CD14-positive monocyte (primary cell): ENCODE results near the gene RXRG. TPM values are rescaled to one million over a fixed set of nuclear protein-coding genes. Genes with fewer than 3 reads are reported as not detected.

Experiments used
- DNase-seq, 3 donors: peaks; one replicate each; pipeline ENCODE4 v3.0.0-alpha.2; 2011 to 2022
- H2AFZ ChIP-seq: 2 replicates; pipeline ENCODE4 v1.6.0; 2012; ENCODE audit warnings: mild to moderate bottlenecking, low read depth, low read length, inconsistent platforms; ENCODE audit not compliant: insufficient read depth, poor library complexity, severe bottlenecking
- H3K27ac ChIP-seq, 2 donors: 1 replicate in 1 of 2; 2 replicates in 1 of 2; pipeline ENCODE4 v1.5.1; 2012 to 2013; ENCODE audit warnings: low read length in 2 of 2, control low read depth in 1 of 2, inconsistent platforms in 1 of 2, low read depth in 1 of 2, mild to moderate bottlenecking in 1 of 2
- H3K27me3 ChIP-seq, 2 donors: one replicate each; pipeline versions ENCODE4 v1.6.0 to v1.6.1; 2011 to 2013; ENCODE audit warnings: low read length in 2 of 2; ENCODE audit not compliant: control insufficient read depth in 2 of 2, insufficient read depth in 2 of 2
- H3K36me3 ChIP-seq, 2 donors: replicated peaks in 1 of 2; 1 replicate in 1 of 2; 2 replicates in 1 of 2; pipeline versions ENCODE4 v1.5.1 to v1.6.1; 2012 to 2013; ENCODE audit warnings: low read length in 2 of 2, control low read depth in 1 of 2, inconsistent platforms in 1 of 2, mild to moderate bottlenecking in 1 of 2; ENCODE audit not compliant: insufficient read depth in 2 of 2, control insufficient read depth in 1 of 2
- H3K4me1 ChIP-seq, 2 donors: 1 replicate in 1 of 2; 2 replicates in 1 of 2; pipeline versions ENCODE4 v1.5.1 to v1.6.1; 2012 to 2013; ENCODE audit warnings: low read length in 2 of 2, control low read depth in 1 of 2, inconsistent platforms in 1 of 2, mild to moderate bottlenecking in 1 of 2, moderate library complexity in 1 of 2; ENCODE audit not compliant: insufficient read depth in 2 of 2, control insufficient read depth in 1 of 2
- H3K4me2 ChIP-seq: replicated peaks from 2 replicates; pipeline ENCODE3; 2012; ENCODE audit warnings: low read length, moderate library complexity, mild to moderate bottlenecking; ENCODE audit not compliant: poor library complexity, severe bottlenecking; ENCODE audit errors: extremely low read depth
- H3K4me3 ChIP-seq, 3 experiments: fragments of 200-600 bp in 1 of 3; sonication (generic) in 1 of 3; replicated peaks in 1 of 3; 1 replicate in 2 of 3; 2 replicates in 1 of 3; pipeline ENCODE4 v1.5.1; 2011 to 2013; ENCODE audit warnings: low read length in 3 of 3, mild to moderate bottlenecking in 3 of 3, control low read depth in 2 of 3, low read depth in 2 of 3, inconsistent platforms in 1 of 3, moderate library complexity in 1 of 3
- H3K79me2 ChIP-seq: 2 replicates; pipeline ENCODE4 v1.6.0; 2012; ENCODE audit warnings: mild to moderate bottlenecking, control low read depth, inconsistent platforms, low read length, moderate library complexity; ENCODE audit not compliant: insufficient read depth
- H3K9ac ChIP-seq: 2 replicates; pipeline ENCODE4 v1.6.0; 2017; ENCODE audit warnings: low read length, mild to moderate bottlenecking; ENCODE audit not compliant: insufficient read depth, poor library complexity, severe bottlenecking
- H3K9me3 ChIP-seq, 2 donors: replicated peaks in 1 of 2; 1 replicate in 1 of 2; 2 replicates in 1 of 2; pipeline versions ENCODE4 v1.5.1 to v1.6.1; 2012 to 2013; ENCODE audit warnings: low read length in 2 of 2, control low read depth in 1 of 2; ENCODE audit not compliant: control insufficient read depth in 1 of 2, insufficient read depth in 1 of 2
- H4K20me1 ChIP-seq: 2 replicates; pipeline ENCODE4 v1.6.0; 2012; ENCODE audit warnings: mild to moderate bottlenecking, low read length, control low read depth, moderate library complexity; ENCODE audit not compliant: insufficient read depth
- H3K27ac Mint-ChIP-seq, 7 donors: one replicate each; pipeline ENCODE4 v1.8.0; 2020; ENCODE audit warnings: mild to moderate bottlenecking in 7 of 7, mixed read lengths in 7 of 7, moderate library complexity in 6 of 7, inconsistent platforms in 2 of 7
- H3K27me3 Mint-ChIP-seq, 3 donors: one replicate each; pipeline ENCODE4 v1.8.0; 2021 to 2022; ENCODE audit warnings: low read depth in 3 of 3, mild to moderate bottlenecking in 3 of 3, mixed read lengths in 3 of 3, moderate library complexity in 3 of 3, inconsistent platforms in 1 of 3
- H3K36me3 Mint-ChIP-seq, 2 donors: one replicate each; pipeline ENCODE4 v1.8.0; 2020; ENCODE audit warnings: mixed read lengths in 2 of 2, inconsistent platforms in 1 of 2, mild to moderate bottlenecking in 1 of 2
- H3K4me1 Mint-ChIP-seq: one replicate; pipeline ENCODE4 v1.8.0; 2020; ENCODE audit warnings: mild to moderate bottlenecking, mixed read lengths
- H3K4me3 Mint-ChIP-seq, 2 donors: one replicate each; pipeline ENCODE4 v1.8.0; 2020; ENCODE audit warnings: mild to moderate bottlenecking in 2 of 2, mixed read lengths in 2 of 2, moderate library complexity in 1 of 2
- H3K9me3 Mint-ChIP-seq, 7 donors: one replicate each; pipeline ENCODE4 v1.8.0; 2020 to 2022; ENCODE audit warnings: mixed read lengths in 7 of 7, mild to moderate bottlenecking in 6 of 7, moderate library complexity in 6 of 7, inconsistent platforms in 2 of 7
- WGBS: methylation state at CpG from one replicate; pipeline ENCODE4 v1.1.5; 2013; ENCODE audit warnings: missing lambda C conversion rate; ENCODE audit not compliant: insufficient coverage; 5-methylcytosine and 5-hydroxymethylcytosine counted together
- intact Hi-C, 2 donors: fragments of 100-400 bp; cut with micrococcal nuclease; formaldehyde crosslinking; loops; one replicate each; pipeline versions ENCODE4 v1.15.0 to v1.15.1; 2023
- polyA plus RNA-seq, 3 donors: library from polyadenylated mRNA; depleted of rRNA in 1 of 3; unstranded in 2 of 3; stranded (reverse) in 1 of 3; fragments of 300-500 nt in 2 of 3; fragments of >200 nt in 1 of 3; fragmentation: Illumina TruSeq in 2 of 3; gene quantifications; 1 replicate in 2 of 3; 2 replicates in 1 of 3; pipeline ENCODE4 v1.2.3, GENCODE V29; 2012 to 2021
- TF ChIP-seq, protein P1 (sequence below): fragments of 200-600 bp; IDR thresholded peaks from one replicate; pipeline ENCODE4 v1.8.0; 2022; ENCODE audit warnings: antibody characterized with exemption, mild to moderate bottlenecking

The RXRG gene
- polyA plus RNA-seq, 3 donors, result not detected

DNA sequence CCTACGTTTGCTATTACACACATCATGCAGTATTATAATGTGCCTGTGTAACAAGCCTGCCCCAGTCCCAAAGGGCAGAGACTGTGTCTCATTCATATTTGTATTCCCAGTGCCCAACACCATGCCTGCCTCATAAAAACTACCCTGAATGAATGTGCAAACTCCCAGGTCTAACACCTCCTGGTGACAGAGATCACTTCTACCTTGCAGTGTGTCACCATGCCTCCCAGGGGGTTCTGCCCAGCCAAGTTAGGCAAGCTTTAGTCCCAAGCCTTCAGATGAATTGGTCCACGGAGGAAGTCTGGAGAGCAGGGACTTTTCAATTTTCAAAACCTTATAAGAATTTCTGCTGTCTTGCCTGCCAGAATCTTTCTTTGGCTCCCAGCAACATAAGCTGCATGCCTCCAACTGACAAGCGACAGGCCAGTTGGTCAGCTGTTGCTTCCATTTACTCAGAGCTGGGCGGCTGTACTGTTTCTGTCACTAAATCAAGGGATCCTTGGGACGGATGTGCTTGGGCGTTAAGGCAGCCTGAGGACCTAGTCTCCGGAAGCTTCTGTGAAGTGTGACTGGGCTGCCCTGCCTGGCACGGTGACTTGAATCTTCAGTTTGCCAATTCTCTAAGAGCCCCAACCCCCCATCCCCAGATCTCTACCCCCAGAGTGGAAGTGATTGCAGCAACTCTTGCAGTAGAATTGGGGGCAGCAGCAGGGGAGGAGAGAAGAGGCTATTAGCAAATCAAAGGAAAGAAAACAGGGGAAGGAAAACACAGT lies 1.2 kb downstream of the RXRG start:
- TF ChIP-seq, protein P1, sequence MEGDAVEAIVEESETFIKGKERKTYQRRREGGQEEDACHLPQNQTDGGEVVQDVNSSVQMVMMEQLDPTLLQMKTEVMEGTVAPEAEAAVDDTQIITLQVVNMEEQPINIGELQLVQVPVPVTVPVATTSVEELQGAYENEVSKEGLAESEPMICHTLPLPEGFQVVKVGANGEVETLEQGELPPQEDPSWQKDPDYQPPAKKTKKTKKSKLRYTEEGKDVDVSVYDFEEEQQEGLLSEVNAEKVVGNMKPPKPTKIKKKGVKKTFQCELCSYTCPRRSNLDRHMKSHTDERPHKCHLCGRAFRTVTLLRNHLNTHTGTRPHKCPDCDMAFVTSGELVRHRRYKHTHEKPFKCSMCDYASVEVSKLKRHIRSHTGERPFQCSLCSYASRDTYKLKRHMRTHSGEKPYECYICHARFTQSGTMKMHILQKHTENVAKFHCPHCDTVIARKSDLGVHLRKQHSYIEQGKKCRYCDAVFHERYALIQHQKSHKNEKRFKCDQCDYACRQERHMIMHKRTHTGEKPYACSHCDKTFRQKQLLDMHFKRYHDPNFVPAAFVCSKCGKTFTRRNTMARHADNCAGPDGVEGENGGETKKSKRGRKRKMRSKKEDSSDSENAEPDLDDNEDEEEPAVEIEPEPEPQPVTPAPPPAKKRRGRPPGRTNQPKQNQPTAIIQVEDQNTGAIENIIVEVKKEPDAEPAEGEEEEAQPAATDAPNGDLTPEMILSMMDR, result no peak
- peaks cover 0 to 8% (median 0%) of the 10 kb centered on the region in 7 donors for H3K9me3 Mint-ChIP-seq
- H3K4me3 Mint-ChIP-seq, result peak overlapping the region in 1 of 2 donors; percentile 5
- Histone ChIP-seq H3K9ac (no peak overlapping the region), H3K4me3 (no peak overlapping the region), H3K79me2 (no peaks in the 10 kb centered on the region), H3K4me2 (no peak overlapping the region), H3K9me3 (peaks cover 0 to 13% of the 10 kb centered on the region in 2 donors), H3K27ac (no peak overlapping the region), H4K20me1 (no peaks in the 10 kb centered on the region), H3K27me3 (peaks cover 76 to 80% of the 10 kb centered on the region in 2 donors), H3K36me3 (no peaks in the 10 kb centered on the region), H2AFZ (peak overlapping the region; percentile 18), H3K4me1 (no peaks in the 10 kb centered on the region)
- H3K4me1 Mint-ChIP-seq, result no peaks in the 10 kb centered on the region
- H3K27me3 Mint-ChIP-seq, result peaks cover 9 to 25% (median 19%) of the 10 kb centered on the region in 3 donors
- no peak for DNase-seq
- intact Hi-C loops, result no loop called here
- H3K36me3 Mint-ChIP-seq, result no peaks in the 10 kb centered on the region
- WGBS, result 21% methylated on average over 7 of the region's 8 CpGs
- peak overlapping the region in 1 of 7 donors; percentile 51 for H3K27ac Mint-ChIP-seq

DNA sequence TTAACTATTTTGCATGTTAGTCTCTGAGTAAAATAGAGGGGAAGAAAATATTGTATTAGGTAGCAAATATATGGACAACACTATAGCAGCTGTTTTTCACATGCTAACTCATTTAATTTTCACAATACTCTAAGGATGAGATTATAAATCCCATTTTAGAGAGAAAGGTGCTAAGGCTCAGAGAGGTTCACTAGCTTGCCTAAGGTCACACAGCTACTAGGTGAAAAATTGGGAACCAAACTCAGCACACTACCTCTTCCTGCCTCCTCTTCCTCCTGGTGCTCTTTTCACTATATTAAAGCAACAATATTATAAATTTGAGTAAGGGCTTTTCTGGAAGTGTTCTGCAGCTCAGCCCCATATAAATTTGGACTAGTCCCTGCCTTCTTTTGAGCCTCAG lies 2.3 kb downstream of the RXRG start:
- Histone ChIP-seq H3K4me2 (no peak overlapping the region), H3K9ac (no peak overlapping the region), H3K36me3 (no peaks in the 10 kb centered on the region), H3K79me2 (no peaks in the 10 kb centered on the region), H3K27me3 (peaks cover 69 to 74% of the 10 kb centered on the region in 2 donors), H3K9me3 (peaks cover 0 to 13% of the 10 kb centered on the region in 2 donors), H3K4me1 (no peaks in the 10 kb centered on the region), H2AFZ (no peak overlapping the region), H3K4me3 (no peak overlapping the region), H4K20me1 (no peaks in the 10 kb centered on the region), H3K27ac (no peak overlapping the region)
- H3K9me3 Mint-ChIP-seq, result peaks cover 0 to 8% (median 0%) of the 10 kb centered on the region in 7 donors
- H3K27ac Mint-ChIP-seq, result no peak overlapping the region
- TF ChIP-seq, protein P1, result no peak
- peaks cover 3 to 23% (median 12%) of the 10 kb centered on the region in 3 donors for H3K27me3 Mint-ChIP-seq
- DNase-seq, result no peak
- H3K4me1 Mint-ChIP-seq, result no peaks in the 10 kb centered on the region
- no peaks in the 10 kb centered on the region for H3K36me3 Mint-ChIP-seq
- intact Hi-C loops, result no loop called here
- no peak overlapping the region for H3K4me3 Mint-ChIP-seq
